Keratinocyte (primary cell): ENCODE results near the gene SENP5. TPM values are rescaled to one million over a fixed set of nuclear protein-coding genes. Genes with fewer than 3 reads are reported as not detected.

Source experiments
- DNase-seq: peaks from one replicate; pipeline ENCODE4 v3.0.0-alpha.2; 2011; ENCODE audit warnings: low read depth, missing footprints, low spot score
- FAIRE-seq: peaks from 2 replicates; lab custom pipeline; 2011; peaks lifted over from hg19 to GRCh38; lab: Jason Lieb, UNC
- H2AFZ ChIP-seq: 2 replicates; pipeline ENCODE4 v1.6.0; 2012; ENCODE audit warnings: low read length, control low read depth, inconsistent platforms; ENCODE audit not compliant: control insufficient read depth
- H3K27ac ChIP-seq: 2 replicates; pipeline ENCODE4 v1.5.1; 2011; ENCODE audit warnings: low read length; ENCODE audit not compliant: control insufficient read depth, insufficient read depth
- H3K27me3 ChIP-seq: 3 replicates; pipeline ENCODE4 v1.6.0; 2011; ENCODE audit warnings: low read length; ENCODE audit not compliant: control insufficient read depth, insufficient read depth; ENCODE audit errors: extremely low read depth
- H3K36me3 ChIP-seq, 2 experiments: 2 replicates in 1 of 2; 3 replicates in 1 of 2; pipeline ENCODE4 v1.5.1; 2011; ENCODE audit warnings: low read length in 2 of 2, mild to moderate bottlenecking in 1 of 2; ENCODE audit not compliant: control insufficient read depth in 2 of 2, insufficient read depth in 2 of 2; ENCODE audit errors: extremely low read depth in 1 of 2
- H3K4me1 ChIP-seq: 3 replicates; pipeline ENCODE4 v1.5.1; 2011; ENCODE audit warnings: low read length; ENCODE audit not compliant: control insufficient read depth, insufficient read depth; ENCODE audit errors: extremely low read depth
- H3K4me2 ChIP-seq: 3 replicates; pipeline ENCODE4 v1.6.0; 2011; ENCODE audit warnings: low read depth, low read length; ENCODE audit not compliant: control insufficient read depth, insufficient read depth; ENCODE audit errors: extremely low read depth
- H3K4me3 ChIP-seq, 3 experiments: fragments of 200-600 bp in 1 of 3; sonication (generic) in 1 of 3; 2 replicates in 2 of 3; 3 replicates in 1 of 3; pipeline ENCODE4 v1.5.1; 2011 to 2016; ENCODE audit warnings: low read length in 3 of 3, mild to moderate bottlenecking in 3 of 3, control low read depth in 2 of 3, inconsistent platforms in 1 of 3, low read depth in 1 of 3, mixed read lengths in 1 of 3, mixed run types in 1 of 3, moderate library complexity in 1 of 3; ENCODE audit not compliant: control insufficient read depth in 2 of 3, insufficient read depth in 2 of 3; ENCODE audit errors: extremely low read depth in 1 of 3
- H3K79me2 ChIP-seq: 2 replicates; pipeline ENCODE4 v1.6.0; 2012; ENCODE audit warnings: low read length; ENCODE audit not compliant: control insufficient read depth, insufficient read depth
- H3K9ac ChIP-seq: 3 replicates; pipeline ENCODE4 v1.6.0; 2011; ENCODE audit warnings: low read length; ENCODE audit not compliant: control insufficient read depth, insufficient read depth; ENCODE audit errors: extremely low read depth
- H3K9me1 ChIP-seq: 3 replicates; pipeline ENCODE4 v1.6.0; 2011; ENCODE audit warnings: low read length; ENCODE audit not compliant: control insufficient read depth, insufficient read depth; ENCODE audit errors: extremely low read depth
- H3K9me3 ChIP-seq: 2 replicates; pipeline ENCODE4 v1.5.1; 2012; ENCODE audit warnings: low read depth, low read length; ENCODE audit not compliant: control insufficient read depth
- H4K20me1 ChIP-seq: 3 replicates; pipeline ENCODE4 v1.6.0; 2011; ENCODE audit warnings: low read length; ENCODE audit not compliant: control insufficient read depth, insufficient read depth; ENCODE audit errors: extremely low read depth
- CTCF ChIP-seq, 3 experiments: IDR thresholded peaks in 1 of 3; conservative IDR thresholded peaks in 1 of 3; optimal IDR thresholded peaks in 1 of 3; 2 replicates in 2 of 3; 3 replicates in 1 of 3; pipeline versions ENCODE3 to v1.5.1; 2011; ENCODE audit warnings: low read length in 3 of 3, mild to moderate bottlenecking in 3 of 3, moderate library complexity in 2 of 3, control low read depth in 1 of 3, inconsistent platforms in 1 of 3; ENCODE audit not compliant: insufficient read depth in 2 of 3; ENCODE audit errors: extremely low read depth in 1 of 3
- EZH2 ChIP-seq: IDR thresholded peaks from one replicate; pipeline ENCODE4 v1.6.1; 2012; ENCODE audit warnings: inconsistent platforms, mild to moderate bottlenecking, low read length, moderate library complexity
- dilution Hi-C: fragments of 300-500 bp; cut with MboI; formaldehyde crosslinking; loops from one replicate; pipeline ENCODE4 v1.7.0; 2020; ENCODE audit warnings: low sequenced_read_pairs; ENCODE audit not compliant: extremely low pct_ligation_motif_present
- polyA plus RNA-seq, 5 experiments: library from polyadenylated mRNA; depleted of rRNA in 3 of 5; stranded (reverse) in 3 of 5; stranded (forward) in 1 of 5; unstranded in 1 of 5; fragments of >200 nt; gene quantifications; 1 replicate in 1 of 5; 2 replicates in 3 of 5; 3 replicates in 1 of 5; pipeline versions ENCODE4 v1.2.1 to v1.2.3, GENCODE V29; 2011 to 2012; ENCODE audit warnings: missing spikeins in 2 of 5, low read depth in 1 of 5, low replicate concordance in 1 of 5

SENP5 gene
- polyA plus RNA-seq, 1 donor (not counting 4 experiments of a cell fraction or from before 2014, with no cell fraction given) = 16.5 TPM

GRCh38 chr3:196966526-196967401 lies 99.0 kb downstream of the SENP5 start:
- Histone ChIP-seq H3K27ac (no peak overlapping the region), H3K4me1 (no peaks in the 10 kb centered on the region), H3K9ac (no peak overlapping the region), H3K9me1 (no peaks in the 10 kb centered on the region), H3K36me3 (peaks cover 0 to 1% of the 10 kb centered on the region in 2 experiments), H3K9me3 (no peaks in the 10 kb centered on the region), H3K79me2 (no peaks in the 10 kb centered on the region), H3K4me2 (no peak overlapping the region), H3K4me3 (no peak overlapping the region), H4K20me1 (no peaks in the 10 kb centered on the region), H2AFZ (no peak overlapping the region), H3K27me3 (no peaks in the 10 kb centered on the region)
- TF ChIP-seq EZH2 = no peak
- TF ChIP-seq CTCF (optimal IDR thresholded peaks at IDR 0.05 in 1 of 3, IDR thresholded peaks at IDR 0.05 in 1 of 3, conservative IDR thresholded peaks at IDR 0.05 in 1 of 3; ENCODE audit: extremely low read depth in 1 of 3, insufficient read depth in 2 of 3, low read length in 3 of 3) = no peak
- FAIRE-seq (no peak), DNase-seq (no peak)
- dilution Hi-C loops = no loop called here

- Histone ChIP-seq H3K4me3 (peak overlapping the region; percentile 59 to 73 (median 61)), H3K36me3 (peaks cover 0 to 1% of the 10 kb centered on the region in 2 experiments), H3K9ac (peak overlapping the region; percentile 52), H3K4me1 (no peaks in the 10 kb centered on the region), H3K27ac (no peak overlapping the region), H3K4me2 (peak overlapping the region; percentile 87), H3K9me1 (no peaks in the 10 kb centered on the region), H4K20me1 (no peaks in the 10 kb centered on the region), H3K79me2 (no peaks in the 10 kb centered on the region), H3K9me3 (no peaks in the 10 kb centered on the region), H3K27me3 (no peaks in the 10 kb centered on the region), H2AFZ (peak overlapping the region; percentile 80)
- dilution Hi-C loops = no loop called here
- DNase-seq (no peak), FAIRE-seq (no peak)
- TF ChIP-seq CTCF (optimal IDR thresholded peaks at IDR 0.05 in 1 of 3, IDR thresholded peaks at IDR 0.05 in 1 of 3, conservative IDR thresholded peaks at IDR 0.05 in 1 of 3; ENCODE audit: extremely low read depth in 1 of 3, insufficient read depth in 2 of 3, low read length in 3 of 3) = no peak
- TF ChIP-seq EZH2 = no peak
These were observed 99.9 kb downstream of the SENP5 start for GRCh38 chr3:196967412-196968232.
